WTC11 (cell line): ENCODE measurements around the gene GRIP2. TPM values are rescaled to one million over a fixed set of nuclear protein-coding genes. Genes with fewer than 3 reads are reported as not detected.

Experiments used
- ATAC-seq: fragments of 200-7000 bp; cut with Tn5 transposase; 2 replicates; pipeline ENCODE4 v1.10.0; 2021; ENCODE audit warnings: mild to moderate bottlenecking, moderate library complexity
- CTCF ChIA-PET: fragments of 300-600 bp; sonication (Branson Sonifier 250); formaldehyde crosslinking; loops from one replicate; lab custom pipeline; 2021; ENCODE audit warnings: antibody characterized with exemption; lab: Charles Lee
- POLR2A ChIA-PET: fragments of 350-600 bp; sonication (Branson Sonifier 250); formaldehyde crosslinking; loops from one replicate; lab custom pipeline; 2021; ENCODE audit warnings: antibody characterized with exemption; lab: Charles Lee
- DNase-seq: peaks from one replicate; pipeline ENCODE4 v3.0.0; 2021; ENCODE audit warnings: low spot score
- H3K27ac Mint-ChIP-seq: 2 replicates; pipeline ENCODE4 v1.8.0; 2021; ENCODE audit warnings: mixed read lengths
- H3K27me3 Mint-ChIP-seq: 2 replicates; pipeline ENCODE4 v1.8.0; 2021; ENCODE audit warnings: low read depth, mild to moderate bottlenecking, moderate library complexity, mixed read lengths
- H3K36me3 Mint-ChIP-seq: 2 replicates; pipeline ENCODE4 v1.8.0; 2021; ENCODE audit warnings: mixed read lengths
- H3K4me1 Mint-ChIP-seq: 2 replicates; pipeline ENCODE4 v1.8.0; 2022; ENCODE audit warnings: mixed read lengths
- H3K4me3 Mint-ChIP-seq: 2 replicates; pipeline ENCODE4 v1.8.0; 2021; ENCODE audit warnings: mild to moderate bottlenecking, moderate library complexity, mixed read lengths
- H3K9me3 Mint-ChIP-seq: 2 replicates; pipeline ENCODE4 v1.8.0; 2021; ENCODE audit warnings: mixed read lengths
- AR ChIP-seq: fragments of 250-450 bp; sonication (Bioruptor Pico); IDR thresholded peaks from 2 replicates; pipeline ENCODE4 v1.9.0; 2021; ENCODE audit warnings: mild to moderate bottlenecking
- ATF1 ChIP-seq: sonication (generic); formaldehyde crosslinking; IDR thresholded peaks from 2 replicates; pipeline ENCODE4 v1.8.1; 2023; ENCODE audit warnings: mild to moderate bottlenecking, moderate library complexity, missing genetic modification reagents
- ATF2 ChIP-seq: sonication (generic); formaldehyde crosslinking; IDR thresholded peaks from 2 replicates; pipeline ENCODE4 v1.8.1; 2022; ENCODE audit warnings: low read depth, missing genetic modification reagents, borderline replicate concordance
- ESRRA ChIP-seq: sonication (generic); formaldehyde crosslinking; IDR thresholded peaks from 2 replicates; pipeline ENCODE4 v1.8.1; 2022; ENCODE audit warnings: mild to moderate bottlenecking, missing genetic modification reagents, borderline replicate concordance
- GABPB1 ChIP-seq: sonication (generic); formaldehyde crosslinking; IDR thresholded peaks from 2 replicates; pipeline ENCODE4 v1.8.1; 2023; ENCODE audit warnings: mild to moderate bottlenecking, missing genetic modification reagents
- JAZF1 ChIP-seq: fragments of 250-450 bp; sonication (Bioruptor Pico); IDR thresholded peaks from 2 replicates; pipeline ENCODE4 v1.9.0; 2021; ENCODE audit warnings: moderate library complexity, mild to moderate bottlenecking, inconsistent platforms
- MYBL2 ChIP-seq: sonication (generic); formaldehyde crosslinking; IDR thresholded peaks from 2 replicates; pipeline ENCODE4 v1.8.1; 2023; ENCODE audit warnings: mild to moderate bottlenecking, moderate library complexity, missing genetic modification reagents
- NFATC4 ChIP-seq: fragments of 250-450 bp; sonication (Bioruptor Pico); IDR thresholded peaks from 2 replicates; pipeline ENCODE4 v1.9.0; 2021; ENCODE audit warnings: mild to moderate bottlenecking
- NR2C2 ChIP-seq: sonication (generic); formaldehyde crosslinking; IDR thresholded peaks from 2 replicates; pipeline ENCODE4 v1.8.0; 2022; ENCODE audit warnings: mild to moderate bottlenecking, missing genetic modification reagents
- PRDM15 ChIP-seq: sonication (generic); formaldehyde crosslinking; IDR thresholded peaks from 2 replicates; pipeline ENCODE4 v1.8.0; 2022; ENCODE audit warnings: missing genetic modification reagents
- SP1 ChIP-seq: sonication (generic); formaldehyde crosslinking; conservative IDR thresholded peaks from 2 replicates; pipeline ENCODE4 v1.8.1; 2022; ENCODE audit warnings: missing genetic modification reagents
- TCF7 ChIP-seq: sonication (generic); formaldehyde crosslinking; IDR thresholded peaks from 2 replicates; pipeline ENCODE4 v1.8.0; 2022; ENCODE audit warnings: mild to moderate bottlenecking, low read depth, missing genetic modification reagents, moderate library complexity
- ZNF416 ChIP-seq: fragments of 250-450 bp; sonication (Bioruptor Pico); IDR thresholded peaks from 2 replicates; pipeline ENCODE4 v1.9.0; 2021; ENCODE audit warnings: mild to moderate bottlenecking, inconsistent platforms
- ZNF671 ChIP-seq: fragments of 250-450 bp; sonication (Bioruptor Pico); IDR thresholded peaks from 2 replicates; pipeline ENCODE4 v1.8.0; 2021; ENCODE audit warnings: mild to moderate bottlenecking
- total RNA-seq: library from RNA; stranded (reverse); gene quantifications from 3 replicates; pipeline ENCODE4 v1.2.3, GENCODE V29; 2021
- TF ChIP-seq, protein P1 (sequence below): sonication (generic); formaldehyde crosslinking; conservative IDR thresholded peaks from 2 replicates; pipeline ENCODE4 v1.8.1; 2023; ENCODE audit warnings: mild to moderate bottlenecking, low read depth, missing genetic modification reagents, moderate library complexity
- TF ChIP-seq, protein P2 (sequence below): sonication (generic); formaldehyde crosslinking; IDR thresholded peaks from 2 replicates; pipeline ENCODE4 v1.8.1; 2023; ENCODE audit warnings: mild to moderate bottlenecking, missing genetic modification reagents, moderate library complexity
- TF ChIP-seq, protein P3 (sequence below): sonication (generic); formaldehyde crosslinking; IDR thresholded peaks from 2 replicates; pipeline ENCODE4 v1.8.0; 2023; ENCODE audit warnings: mild to moderate bottlenecking, missing genetic modification reagents

The GRIP2 gene
- total RNA-seq, 1 experiment from 2014 or later, result 12.0 TPM

DNA sequence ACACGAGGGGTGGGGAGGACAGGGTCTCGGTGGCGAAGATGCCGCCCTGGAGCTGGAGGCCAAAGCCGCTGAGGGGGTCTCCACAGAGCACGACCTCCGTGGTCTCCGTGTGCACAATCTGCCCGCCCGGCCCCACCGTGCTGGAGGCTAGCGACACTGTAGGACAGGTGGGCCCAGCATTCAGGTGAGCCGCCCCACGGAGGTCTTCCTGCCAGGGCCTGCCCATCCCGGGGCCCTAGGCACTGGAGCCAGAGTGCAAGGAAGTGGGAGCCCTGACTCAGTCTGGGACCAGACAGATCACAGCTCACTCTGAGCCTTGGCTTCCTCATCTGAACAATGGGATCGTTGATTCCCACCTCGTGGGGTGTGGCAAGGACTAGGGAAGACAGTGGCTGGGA, 25.8 kb downstream of the GRIP2 start (continued):
- no peak for TF ChIP-seq ATF2 (CRISPR knock-in tag)
- no peak for TF ChIP-seq ZNF671 (CRISPR knock-in tag)
- TF ChIP-seq NFATC4 (CRISPR knock-in tag), result no peak
- TF ChIP-seq PRDM15 (CRISPR knock-in tag), result no peak
- TF ChIP-seq, protein P1, sequence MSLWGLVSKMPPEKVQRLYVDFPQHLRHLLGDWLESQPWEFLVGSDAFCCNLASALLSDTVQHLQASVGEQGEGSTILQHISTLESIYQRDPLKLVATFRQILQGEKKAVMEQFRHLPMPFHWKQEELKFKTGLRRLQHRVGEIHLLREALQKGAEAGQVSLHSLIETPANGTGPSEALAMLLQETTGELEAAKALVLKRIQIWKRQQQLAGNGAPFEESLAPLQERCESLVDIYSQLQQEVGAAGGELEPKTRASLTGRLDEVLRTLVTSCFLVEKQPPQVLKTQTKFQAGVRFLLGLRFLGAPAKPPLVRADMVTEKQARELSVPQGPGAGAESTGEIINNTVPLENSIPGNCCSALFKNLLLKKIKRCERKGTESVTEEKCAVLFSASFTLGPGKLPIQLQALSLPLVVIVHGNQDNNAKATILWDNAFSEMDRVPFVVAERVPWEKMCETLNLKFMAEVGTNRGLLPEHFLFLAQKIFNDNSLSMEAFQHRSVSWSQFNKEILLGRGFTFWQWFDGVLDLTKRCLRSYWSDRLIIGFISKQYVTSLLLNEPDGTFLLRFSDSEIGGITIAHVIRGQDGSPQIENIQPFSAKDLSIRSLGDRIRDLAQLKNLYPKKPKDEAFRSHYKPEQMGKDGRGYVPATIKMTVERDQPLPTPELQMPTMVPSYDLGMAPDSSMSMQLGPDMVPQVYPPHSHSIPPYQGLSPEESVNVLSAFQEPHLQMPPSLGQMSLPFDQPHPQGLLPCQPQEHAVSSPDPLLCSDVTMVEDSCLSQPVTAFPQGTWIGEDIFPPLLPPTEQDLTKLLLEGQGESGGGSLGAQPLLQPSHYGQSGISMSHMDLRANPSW (CRISPR knock-in tag), result no peak
- no peak for TF ChIP-seq TCF7 (CRISPR knock-in tag)
- no peak for TF ChIP-seq ATF1 (CRISPR knock-in tag)
- no peak for TF ChIP-seq MYBL2 (CRISPR knock-in tag)
- TF ChIP-seq, protein P2, sequence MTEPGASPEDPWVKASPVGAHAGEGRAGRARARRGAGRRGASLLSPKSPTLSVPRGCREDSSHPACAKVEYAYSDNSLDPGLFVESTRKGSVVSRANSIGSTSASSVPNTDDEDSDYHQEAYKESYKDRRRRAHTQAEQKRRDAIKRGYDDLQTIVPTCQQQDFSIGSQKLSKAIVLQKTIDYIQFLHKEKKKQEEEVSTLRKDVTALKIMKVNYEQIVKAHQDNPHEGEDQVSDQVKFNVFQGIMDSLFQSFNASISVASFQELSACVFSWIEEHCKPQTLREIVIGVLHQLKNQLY (CRISPR knock-in tag), result no peak

DNA sequence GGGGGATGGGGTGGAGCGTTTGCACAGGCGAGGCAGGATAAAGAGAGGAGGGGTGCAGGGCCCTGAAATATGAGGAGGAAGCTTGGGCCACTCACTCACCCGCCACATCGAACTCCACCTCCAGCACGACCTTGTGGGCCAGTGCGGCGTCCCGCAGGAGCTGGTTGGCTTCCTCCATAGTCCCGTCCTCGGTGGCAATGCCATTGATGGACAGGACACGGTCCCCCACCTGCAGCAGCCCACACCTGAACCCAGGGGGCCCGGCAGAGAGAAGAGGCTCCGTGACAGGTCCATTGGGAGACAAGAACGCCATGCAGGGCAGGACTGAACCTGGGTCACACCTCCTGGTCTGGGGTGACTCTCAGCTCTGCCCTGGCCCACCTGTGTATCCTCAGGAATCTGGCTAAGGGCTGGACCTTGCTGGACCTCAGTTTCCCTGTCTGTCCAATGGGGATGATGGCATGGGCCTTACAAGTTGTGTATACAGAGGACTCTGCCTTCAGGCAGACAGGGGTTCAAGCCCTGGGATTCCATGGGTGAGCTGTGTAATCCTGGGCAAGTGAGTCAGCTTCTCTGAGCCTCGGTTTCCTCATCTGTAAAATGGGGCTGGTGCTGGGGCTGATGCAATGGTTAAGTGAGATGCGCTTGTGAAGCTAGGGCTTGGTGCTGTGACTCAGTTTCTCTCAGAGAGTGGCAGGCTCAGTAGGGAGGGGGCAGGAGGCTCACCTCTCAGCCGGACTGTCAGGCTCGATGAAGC, 26.4 kb downstream of the GRIP2 start:
- DNase-seq, result no peak
- Mint-ChIP-seq H3K36me3 (no peaks in the 10 kb centered on the region), H3K4me3 (no peak overlapping the region)
- CTCF ChIA-PET, result interaction anchor here (1.0 to 3.9 kb wide), 7 partner anchors 10 to 310 kb away, joined by 3 to 36 read pairs (median 4); no protein-coding TSS in a partner anchor
- no peak for TF ChIP-seq ESRRA (CRISPR knock-in tag)
- TF ChIP-seq, protein P3, sequence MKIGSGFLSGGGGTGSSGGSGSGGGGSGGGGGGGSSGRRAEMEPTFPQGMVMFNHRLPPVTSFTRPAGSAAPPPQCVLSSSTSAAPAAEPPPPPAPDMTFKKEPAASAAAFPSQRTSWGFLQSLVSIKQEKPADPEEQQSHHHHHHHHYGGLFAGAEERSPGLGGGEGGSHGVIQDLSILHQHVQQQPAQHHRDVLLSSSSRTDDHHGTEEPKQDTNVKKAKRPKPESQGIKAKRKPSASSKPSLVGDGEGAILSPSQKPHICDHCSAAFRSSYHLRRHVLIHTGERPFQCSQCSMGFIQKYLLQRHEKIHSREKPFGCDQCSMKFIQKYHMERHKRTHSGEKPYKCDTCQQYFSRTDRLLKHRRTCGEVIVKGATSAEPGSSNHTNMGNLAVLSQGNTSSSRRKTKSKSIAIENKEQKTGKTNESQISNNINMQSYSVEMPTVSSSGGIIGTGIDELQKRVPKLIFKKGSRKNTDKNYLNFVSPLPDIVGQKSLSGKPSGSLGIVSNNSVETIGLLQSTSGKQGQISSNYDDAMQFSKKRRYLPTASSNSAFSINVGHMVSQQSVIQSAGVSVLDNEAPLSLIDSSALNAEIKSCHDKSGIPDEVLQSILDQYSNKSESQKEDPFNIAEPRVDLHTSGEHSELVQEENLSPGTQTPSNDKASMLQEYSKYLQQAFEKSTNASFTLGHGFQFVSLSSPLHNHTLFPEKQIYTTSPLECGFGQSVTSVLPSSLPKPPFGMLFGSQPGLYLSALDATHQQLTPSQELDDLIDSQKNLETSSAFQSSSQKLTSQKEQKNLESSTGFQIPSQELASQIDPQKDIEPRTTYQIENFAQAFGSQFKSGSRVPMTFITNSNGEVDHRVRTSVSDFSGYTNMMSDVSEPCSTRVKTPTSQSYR (CRISPR knock-in tag), result no peak
- TF ChIP-seq ZNF416 (CRISPR knock-in tag), result no peak
- no peak for TF ChIP-seq NR2C2 (CRISPR knock-in tag)
- TF ChIP-seq JAZF1 (CRISPR knock-in tag), result no peak
- no peak for TF ChIP-seq AR (CRISPR knock-in tag)
- no peak for TF ChIP-seq GABPB1 (CRISPR knock-in tag)
- no peak for TF ChIP-seq SP1 (CRISPR knock-in tag)
- TF ChIP-seq, all 79 proteins: peak for 0
- ATAC-seq, result no peak
- POLR2A ChIA-PET, result no interaction called here
- Mint-ChIP-seq H3K9me3 (no peaks in the 10 kb centered on the region), H3K4me1 (peaks cover 9% of the 10 kb centered on the region; the same call in 1 of the 2 replicates), H3K27ac (no peak overlapping the region), H3K27me3 (no peaks in the 10 kb centered on the region)
